ENCODE results near the gene QRFPR. TPM values are rescaled to one million over a fixed set of nuclear protein-coding genes. Genes with fewer than 3 reads are reported as not detected.

Gene QRFPR
- total RNA-seq, 1 donor from 2014 or later = 1.4 TPM

GRCh38 chr4:121397941-121398601 is 17.3 kb upstream of the QRFPR start:
- Mint-ChIP-seq H3K4me1 (ENCODE audit: unreplicated experiment) (no peaks in the 10 kb centered on the region), H3K9me3 (no peaks in the 10 kb centered on the region), H3K4me3 (no peak overlapping the region), H3K36me3 (no peaks in the 10 kb centered on the region), H3K27me3 (peaks cover 11% of the 10 kb centered on the region), H3K27ac (no peak overlapping the region)
- TF ChIP-seq CTCF (conservative IDR thresholded peaks at IDR 0.05) = no peak
- DNase-seq (ENCODE audit: extremely low spot score, unreplicated experiment) = no peak

- Mint-ChIP-seq H3K9me3 (no peaks in the 10 kb centered on the region), H3K27ac (no peak overlapping the region), H3K4me3 (no peak overlapping the region)
These were observed 16.6 kb upstream of the QRFPR start for GRCh38 chr4:121397434-121397833.

GRCh38 chr4:121392426-121393086 is 11.7 kb upstream of the QRFPR start:
- TF ChIP-seq CTCF (conservative IDR thresholded peaks at IDR 0.05) = no peak
- Mint-ChIP-seq H3K27me3 (peaks cover 20% of the 10 kb centered on the region), H3K4me1 (ENCODE audit: unreplicated experiment) (no peaks in the 10 kb centered on the region), H3K27ac (no peak overlapping the region), H3K36me3 (no peaks in the 10 kb centered on the region), H3K9me3 (peaks cover 4% of the 10 kb centered on the region), H3K4me3 (no peak overlapping the region)
- DNase-seq (ENCODE audit: extremely low spot score, unreplicated experiment) = no peak

More at GRCh38 chr4:121397434-121397833, 16.6 kb upstream of the QRFPR start:
- TF ChIP-seq CTCF (conservative IDR thresholded peaks at IDR 0.05) = no peak
- DNase-seq (ENCODE audit: extremely low spot score, unreplicated experiment) = no peak
- Mint-ChIP-seq H3K27me3 (peaks cover 13% of the 10 kb centered on the region), H3K36me3 (no peaks in the 10 kb centered on the region), H3K4me1 (ENCODE audit: unreplicated experiment) (no peaks in the 10 kb centered on the region)

GRCh38 chr4:121390335-121390734 is 9.5 kb upstream of the QRFPR start:
- H3K36me3 Mint-ChIP-seq = no peaks in the 10 kb centered on the region
- H3K27me3 Mint-ChIP-seq = peaks cover 27% of the 10 kb centered on the region
- peaks cover 4% of the 10 kb centered on the region for H3K9me3 Mint-ChIP-seq
- no peak overlapping the region for H3K4me3 Mint-ChIP-seq
- H3K4me1 Mint-ChIP-seq (ENCODE audit: unreplicated experiment) = no peaks in the 10 kb centered on the region
- no peak for DNase-seq (ENCODE audit: extremely low spot score, unreplicated experiment)
- no peak for TF ChIP-seq CTCF (conservative IDR thresholded peaks at IDR 0.05)
- no peak overlapping the region for H3K27ac Mint-ChIP-seq

GRCh38 chr4:121379276-121379675 is 1.5 kb downstream of the QRFPR start:
- no peak for TF ChIP-seq CTCF (conservative IDR thresholded peaks at IDR 0.05)
- Mint-ChIP-seq H3K4me3 (peak overlapping the region; percentile 87), H3K36me3 (no peaks in the 10 kb centered on the region), H3K4me1 (ENCODE audit: unreplicated experiment) (peaks cover 8% of the 10 kb centered on the region), H3K27ac (no peak overlapping the region), H3K9me3 (no peaks in the 10 kb centered on the region), H3K27me3 (peaks cover 80% of the 10 kb centered on the region)
- no peak for DNase-seq (ENCODE audit: extremely low spot score, unreplicated experiment)
